ENCODE data around the gene TC2N. TPM values are rescaled to one million over a fixed set of nuclear protein-coding genes. Genes with fewer than 3 reads are reported as not detected.
"Not testable (repeated sequence)": the region's sequence is repeated elsewhere in the genome, so short reads cannot be mapped to it uniquely, and the experiment has no call there.

Gene TC2N
- total RNA-seq, 1 experiment from 2014 or later = 15.9 TPM

DNA sequence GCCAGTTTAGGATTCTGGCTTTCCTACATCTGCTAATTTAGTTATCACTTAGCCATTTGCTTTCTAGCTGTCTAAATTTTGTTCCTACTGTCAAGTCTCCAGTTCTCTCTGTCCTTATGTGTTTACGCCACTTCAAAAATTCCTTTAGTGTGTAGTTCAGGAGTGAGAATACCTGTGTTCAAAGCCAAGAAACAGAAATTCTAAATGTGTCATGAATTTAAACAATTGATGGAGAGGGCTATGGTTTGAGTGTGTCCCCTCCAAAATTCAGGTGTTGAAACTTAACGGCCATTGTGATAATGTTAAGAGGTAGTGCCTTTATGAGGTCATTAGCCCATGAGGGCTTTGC lies 124.1 kb downstream of the TC2N start:
- ChIA-PET CTCF (no interaction called here), RAD21 (ENCODE audit: low non-redundant PET in 1 of 2, low total read pairs in 2 of 2, uncharacterized antibody in 2 of 2, unreplicated experiment in 2 of 2) (no interaction called here), POLR2A (no interaction called here)
- Histone ChIP-seq H3K36me3 (ENCODE audit: control insufficient read depth in 1 of 2, insufficient read depth in 2 of 2, low read length in 2 of 2) (no peaks in the 10 kb centered on the region), H3K9ac (ENCODE audit: low read length) (no peak overlapping the region), H3K79me2 (ENCODE audit: insufficient read depth, low read length) (no peaks in the 10 kb centered on the region), H3K9me3 (ENCODE audit: control insufficient read depth in 1 of 2, insufficient read depth in 1 of 2, low read depth in 1 of 2, low read length in 2 of 2) (no peaks in the 10 kb centered on the region), H3K27me3 (ENCODE audit: insufficient read depth, low read length) (no peaks in the 10 kb centered on the region), H4K20me1 (ENCODE audit: insufficient read depth) (no peaks in the 10 kb centered on the region), H3K4me3 (replicated peaks in 1 of 2; ENCODE audit: low read depth in 1 of 2, low read length in 2 of 2) (no peak overlapping the region), H3K4me2 (ENCODE audit: low read length) (no peak overlapping the region), H3K9me2 (ENCODE audit: insufficient read depth) (no peaks in the 10 kb centered on the region), H2AFZ (ENCODE audit: low read depth, low read length, poor library complexity, severe bottlenecking) (no peak overlapping the region), H3K27ac (ENCODE audit: low read depth, low read length) (no peak overlapping the region), H3K4me1 (ENCODE audit: control insufficient read depth in 1 of 2, insufficient read depth in 2 of 2, low read length in 2 of 2) (no peaks in the 10 kb centered on the region)
- TF ChIP-seq SP1 (IDR thresholded peaks at IDR 0.05; ENCODE audit: low read depth) = no peak
- TF ChIP-seq EZH2phosphoT487 (IDR thresholded peaks at IDR 0.05; ENCODE audit: borderline replicate concordance) = no peak
- TF ChIP-seq YY1 (IDR thresholded peaks at IDR 0.05; ENCODE audit: extremely low read depth, insufficient replicate concordance, low read depth, low read length) = no peak
- no TSS peak for BruUV-seq (replicated peaks)
- ATAC-seq = no peak
- intact Hi-C loops (cut with micrococcal nuclease) = no loop called here
- no peak for DNase-seq (ENCODE audit: low read depth, low spot score)

GRCh38 chr14:91742621-91743304 lies 124.6 kb downstream of the TC2N start:
- no peak overlapping the region for H3K9ac ChIP-seq (ENCODE audit: low read length)
- RAD21 ChIA-PET (ENCODE audit: low non-redundant PET in 1 of 2, low total read pairs in 2 of 2, uncharacterized antibody in 2 of 2, unreplicated experiment in 2 of 2) = no interaction called here
- ATAC-seq = no peak

GRCh38 chr14:91739867-91740266 lies 127.5 kb downstream of the TC2N start:
- RAD21 ChIA-PET (ENCODE audit: low non-redundant PET in 1 of 2, low total read pairs in 2 of 2, uncharacterized antibody in 2 of 2, unreplicated experiment in 2 of 2); H3K4me2 ChIP-seq (ENCODE audit: low read length); H3K79me2 ChIP-seq (ENCODE audit: insufficient read depth, low read length); H3K36me3 ChIP-seq (ENCODE audit: control insufficient read depth in 1 of 2, insufficient read depth in 2 of 2, low read length in 2 of 2); POLR2A ChIA-PET; BruUV-seq (replicated peaks); H3K27ac ChIP-seq (ENCODE audit: low read depth, low read length); H3K9me3 ChIP-seq (ENCODE audit: control insufficient read depth in 1 of 2, insufficient read depth in 1 of 2, low read depth in 1 of 2, low read length in 2 of 2); H3K9me2 ChIP-seq (ENCODE audit: insufficient read depth); H3K4me3 ChIP-seq (replicated peaks in 1 of 2; ENCODE audit: low read depth in 1 of 2, low read length in 2 of 2); DNase-seq (ENCODE audit: low read depth, low spot score); H2AFZ ChIP-seq (ENCODE audit: low read depth, low read length, poor library complexity, severe bottlenecking); H4K20me1 ChIP-seq (ENCODE audit: insufficient read depth); CTCF ChIA-PET; H3K27me3 ChIP-seq (ENCODE audit: insufficient read depth, low read length); intact Hi-C loops (cut with micrococcal nuclease); H3K9ac ChIP-seq (ENCODE audit: low read length); ATAC-seq; H3K4me1 ChIP-seq (ENCODE audit: control insufficient read depth in 1 of 2, insufficient read depth in 2 of 2, low read length in 2 of 2): not testable (repeated sequence)

More at GRCh38 chr14:91742621-91743304, 124.6 kb downstream of the TC2N start:
- POLR2A ChIA-PET = no interaction called here
- no TSS peak for BruUV-seq (replicated peaks)
- CTCF ChIA-PET = no interaction called here
- Histone ChIP-seq H3K27me3 (ENCODE audit: insufficient read depth, low read length) (no peaks in the 10 kb centered on the region), H3K79me2 (ENCODE audit: insufficient read depth, low read length) (no peaks in the 10 kb centered on the region), H3K4me1 (ENCODE audit: control insufficient read depth in 1 of 2, insufficient read depth in 2 of 2, low read length in 2 of 2) (no peaks in the 10 kb centered on the region), H3K27ac (ENCODE audit: low read depth, low read length) (no peak overlapping the region), H4K20me1 (ENCODE audit: insufficient read depth) (no peaks in the 10 kb centered on the region), H2AFZ (ENCODE audit: low read depth, low read length, poor library complexity, severe bottlenecking) (no peak overlapping the region), H3K4me2 (ENCODE audit: low read length) (no peak overlapping the region), H3K36me3 (ENCODE audit: control insufficient read depth in 1 of 2, insufficient read depth in 2 of 2, low read length in 2 of 2) (no peaks in the 10 kb centered on the region), H3K4me3 (replicated peaks in 1 of 2; ENCODE audit: low read depth in 1 of 2, low read length in 2 of 2) (no peak overlapping the region), H3K9me3 (ENCODE audit: control insufficient read depth in 1 of 2, insufficient read depth in 1 of 2, low read depth in 1 of 2, low read length in 2 of 2) (no peaks in the 10 kb centered on the region), H3K9me2 (ENCODE audit: insufficient read depth) (no peaks in the 10 kb centered on the region)
- no peak for DNase-seq (ENCODE audit: low read depth, low spot score)
- TF ChIP-seq EGR1 (IDR thresholded peaks at IDR 0.05; ENCODE audit: low read depth) (no peak), EZH2phosphoT487 (IDR thresholded peaks at IDR 0.05; ENCODE audit: borderline replicate concordance) (no peak), ZFX (IDR thresholded peaks at IDR 0.05) (no peak), JUND (IDR thresholded peaks at IDR 0.05) (no peak), FOSL1 (IDR thresholded peaks at IDR 0.05; ENCODE audit: low read depth) (no peak), ZNF274 (IDR thresholded peaks at IDR 0.05; ENCODE audit: low read depth, low read length) (no peak), YY1 (IDR thresholded peaks at IDR 0.05; ENCODE audit: extremely low read depth, insufficient replicate concordance, low read depth, low read length) (no peak), SP1 (IDR thresholded peaks at IDR 0.05; ENCODE audit: low read depth) (no peak), SRF (IDR thresholded peaks at IDR 0.05; ENCODE audit: low read depth) (no peak), POLR2A (IDR thresholded peaks at IDR 0.05; ENCODE audit: borderline replicate concordance, extremely low read depth, insufficient read depth, insufficient read length) (no peak), RAD21 (IDR thresholded peaks at IDR 0.05; ENCODE audit: low read depth) (no peak)
- TF ChIP-seq, protein P1, sequence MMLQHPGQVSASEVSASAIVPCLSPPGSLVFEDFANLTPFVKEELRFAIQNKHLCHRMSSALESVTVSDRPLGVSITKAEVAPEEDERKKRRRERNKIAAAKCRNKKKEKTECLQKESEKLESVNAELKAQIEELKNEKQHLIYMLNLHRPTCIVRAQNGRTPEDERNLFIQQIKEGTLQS (IDR thresholded peaks at IDR 0.05) = no peak
- TF ChIP-seq, protein P2, sequence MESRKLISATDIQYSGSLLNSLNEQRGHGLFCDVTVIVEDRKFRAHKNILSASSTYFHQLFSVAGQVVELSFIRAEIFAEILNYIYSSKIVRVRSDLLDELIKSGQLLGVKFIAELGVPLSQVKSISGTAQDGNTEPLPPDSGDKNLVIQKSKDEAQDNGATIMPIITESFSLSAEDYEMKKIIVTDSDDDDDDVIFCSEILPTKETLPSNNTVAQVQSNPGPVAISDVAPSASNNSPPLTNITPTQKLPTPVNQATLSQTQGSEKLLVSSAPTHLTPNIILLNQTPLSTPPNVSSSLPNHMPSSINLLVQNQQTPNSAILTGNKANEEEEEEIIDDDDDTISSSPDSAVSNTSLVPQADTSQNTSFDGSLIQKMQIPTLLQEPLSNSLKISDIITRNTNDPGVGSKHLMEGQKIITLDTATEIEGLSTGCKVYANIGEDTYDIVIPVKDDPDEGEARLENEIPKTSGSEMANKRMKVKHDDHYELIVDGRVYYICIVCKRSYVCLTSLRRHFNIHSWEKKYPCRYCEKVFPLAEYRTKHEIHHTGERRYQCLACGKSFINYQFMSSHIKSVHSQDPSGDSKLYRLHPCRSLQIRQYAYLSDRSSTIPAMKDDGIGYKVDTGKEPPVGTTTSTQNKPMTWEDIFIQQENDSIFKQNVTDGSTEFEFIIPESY (IDR thresholded peaks at IDR 0.05; ENCODE audit: extremely low read depth, insufficient replicate concordance, low read length) = no peak
- TF ChIP-seq, protein P3, sequence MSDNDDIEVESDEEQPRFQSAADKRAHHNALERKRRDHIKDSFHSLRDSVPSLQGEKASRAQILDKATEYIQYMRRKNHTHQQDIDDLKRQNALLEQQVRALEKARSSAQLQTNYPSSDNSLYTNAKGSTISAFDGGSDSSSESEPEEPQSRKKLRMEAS (IDR thresholded peaks at IDR 0.05) = no peak
- intact Hi-C loops (cut with micrococcal nuclease) = no loop called here
